SK-N-SH treated with all-trans-retinoic acid at 6 μM for 48 hours (cell line): ENCODE data around the gene CPNE7.

Experiments
- ATAC-seq: fragments of 200-7000 bp; cut with Tn5 transposase; 3 replicates; pipeline ENCODE4 v1.9.1; 2020; ENCODE audit warnings: mild to moderate bottlenecking, moderate library complexity
- ARNTL ChIP-seq: fragments of 450-650 bp; formaldehyde crosslinking; IDR thresholded peaks from 2 replicates; pipeline ENCODE4 v1.5.0; 2020; ENCODE audit warnings: low read depth, mild to moderate bottlenecking, moderate library complexity, borderline replicate concordance
- BACH2 ChIP-seq: fragments of 250-450 bp; sonication (Bioruptor Pico); IDR thresholded peaks from 2 replicates; pipeline ENCODE4 v1.9.0; 2021; ENCODE audit warnings: mild to moderate bottlenecking, borderline replicate concordance
- CSDC2 ChIP-seq: fragments of 250-450 bp; sonication (Bioruptor Pico); IDR thresholded peaks from 2 replicates; pipeline ENCODE4 v1.5.0; 2020; ENCODE audit warnings: mild to moderate bottlenecking, moderate library complexity
- ESRRG ChIP-seq: fragments of 250-450 bp; sonication (Bioruptor Pico); IDR thresholded peaks from 2 replicates; pipeline ENCODE4 v1.6.1; 2021; ENCODE audit warnings: mild to moderate bottlenecking
- ISL1 ChIP-seq: fragments of 250-450 bp; sonication (Bioruptor Pico); IDR thresholded peaks from 2 replicates; pipeline ENCODE4 v2.1.2; 2022; ENCODE audit warnings: mild to moderate bottlenecking, moderate library complexity
- POU6F1 ChIP-seq: fragments of 250-450 bp; sonication (Bioruptor Pico); IDR thresholded peaks from 2 replicates; pipeline ENCODE4 v1.8.0; 2021; ENCODE audit warnings: low read depth, mild to moderate bottlenecking, moderate library complexity, borderline replicate concordance
- RARB ChIP-seq: fragments of 250-450 bp; sonication (Bioruptor Pico); IDR thresholded peaks from 2 replicates; pipeline ENCODE4 v1.8.0; 2021; ENCODE audit warnings: mild to moderate bottlenecking, moderate library complexity
- SNAI2 ChIP-seq: fragments of 250-450 bp; sonication (Bioruptor Pico); IDR thresholded peaks from 2 replicates; pipeline ENCODE4 v1.5.0; 2020; ENCODE audit warnings: mild to moderate bottlenecking, moderate library complexity
- TCF4 ChIP-seq: fragments of 250-450 bp; sonication (Bioruptor Pico); IDR thresholded peaks from 2 replicates; pipeline ENCODE4 v1.8.0; 2021; ENCODE audit warnings: mild to moderate bottlenecking, moderate library complexity, borderline replicate concordance
- TOX ChIP-seq: fragments of 250-450 bp; sonication (Bioruptor Pico); IDR thresholded peaks from 2 replicates; pipeline ENCODE4 v1.8.0; 2021; ENCODE audit warnings: mild to moderate bottlenecking, moderate library complexity, borderline replicate concordance
- ZC3H10 ChIP-seq: fragments of 250-450 bp; sonication (Bioruptor Pico); IDR thresholded peaks from 2 replicates; pipeline ENCODE4 v1.5.1; 2021; ENCODE audit warnings: mild to moderate bottlenecking, moderate library complexity
- ZFP3 ChIP-seq: fragments of 250-450 bp; sonication (Bioruptor Pico); IDR thresholded peaks from 2 replicates; pipeline ENCODE4 v1.5.0; 2020; ENCODE audit warnings: mild to moderate bottlenecking, moderate library complexity
- ZFP30 ChIP-seq: fragments of 450-650 bp; formaldehyde crosslinking; IDR thresholded peaks from 2 replicates; pipeline ENCODE4 v1.5.0; 2022; ENCODE audit warnings: mild to moderate bottlenecking, moderate library complexity
- ZNF565 ChIP-seq: fragments of 450-650 bp; formaldehyde crosslinking; conservative IDR thresholded peaks from 2 replicates; pipeline ENCODE4 v1.5.0; 2020; ENCODE audit warnings: low read depth, mild to moderate bottlenecking, moderate library complexity
- ZNF70 ChIP-seq: fragments of 450-650 bp; formaldehyde crosslinking; IDR thresholded peaks from 2 replicates; pipeline ENCODE4 v1.5.0; 2020; ENCODE audit warnings: mild to moderate bottlenecking, moderate library complexity
- ZNF8 ChIP-seq: fragments of 450-650 bp; formaldehyde crosslinking; IDR thresholded peaks from 2 replicates; pipeline ENCODE4 v1.5.0; 2020; ENCODE audit warnings: mild to moderate bottlenecking, moderate library complexity
- TF ChIP-seq, protein P1 (sequence below): fragments of 250-450 bp; sonication (Bioruptor Pico); IDR thresholded peaks from 2 replicates; pipeline ENCODE4 v1.5.1; 2020; ENCODE audit warnings: low read depth, mild to moderate bottlenecking, moderate library complexity
- TF ChIP-seq, protein P2 (sequence below): fragments of 250-450 bp; sonication (Bioruptor Pico); IDR thresholded peaks from 2 replicates; pipeline ENCODE4 v1.8.0; 2020; ENCODE audit warnings: mild to moderate bottlenecking, moderate library complexity, borderline replicate concordance
- TF ChIP-seq, protein P3 (sequence below): fragments of 250-450 bp; sonication (Bioruptor Pico); IDR thresholded peaks from 2 replicates; pipeline ENCODE4 v1.5.1; 2021; ENCODE audit warnings: mild to moderate bottlenecking, moderate library complexity

CPNE7 gene

DNA sequence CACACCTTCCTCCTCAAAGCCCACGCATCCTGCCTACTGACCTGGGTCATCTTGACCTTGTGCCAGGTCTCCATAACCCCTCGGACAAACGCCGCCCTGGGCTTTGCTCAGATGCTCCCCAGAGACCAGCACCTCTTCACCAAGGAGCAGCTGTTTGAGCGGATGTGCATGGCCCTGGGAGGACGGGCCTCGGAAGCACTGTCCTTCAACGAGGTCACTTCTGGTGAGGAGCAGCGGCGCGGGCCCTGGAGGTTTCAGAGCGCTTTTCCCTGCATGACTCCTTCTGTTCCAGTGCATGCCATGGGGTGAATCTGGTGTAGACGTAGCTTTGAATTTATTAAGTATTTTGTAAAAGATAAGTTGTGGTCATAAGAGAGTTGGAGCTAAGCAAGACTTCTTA, 22.6 kb upstream of the CPNE7 start:
- no peak for ATAC-seq

GRCh38 chr16:89553733-89554132, 21.8 kb upstream of the CPNE7 start:
- ATAC-seq: no peak
- TF ChIP-seq, protein P1, sequence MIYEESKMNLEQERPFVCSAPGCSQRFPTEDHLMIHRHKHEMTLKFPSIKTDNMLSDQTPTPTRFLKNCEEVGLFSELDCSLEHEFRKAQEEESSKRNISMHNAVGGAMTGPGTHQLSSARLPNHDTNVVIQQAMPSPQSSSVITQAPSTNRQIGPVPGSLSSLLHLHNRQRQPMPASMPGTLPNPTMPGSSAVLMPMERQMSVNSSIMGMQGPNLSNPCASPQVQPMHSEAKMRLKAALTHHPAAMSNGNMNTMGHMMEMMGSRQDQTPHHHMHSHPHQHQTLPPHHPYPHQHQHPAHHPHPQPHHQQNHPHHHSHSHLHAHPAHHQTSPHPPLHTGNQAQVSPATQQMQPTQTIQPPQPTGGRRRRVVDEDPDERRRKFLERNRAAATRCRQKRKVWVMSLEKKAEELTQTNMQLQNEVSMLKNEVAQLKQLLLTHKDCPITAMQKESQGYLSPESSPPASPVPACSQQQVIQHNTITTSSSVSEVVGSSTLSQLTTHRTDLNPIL (CRISPR knock-in tag): no peak
- TF ChIP-seq ZNF70 (CRISPR knock-in tag) (no peak), ZFP30 (CRISPR knock-in tag) (no peak), ZC3H10 (CRISPR knock-in tag) (no peak), ISL1 (CRISPR knock-in tag) (no peak), CSDC2 (CRISPR knock-in tag) (no peak), ESRRG (CRISPR knock-in tag) (no peak), ZNF8 (CRISPR knock-in tag) (no peak), SNAI2 (no peak), ZFP3 (no peak), ZNF565 (CRISPR knock-in tag) (no peak), BACH2 (CRISPR knock-in tag) (no peak), RARB (CRISPR knock-in tag) (no peak), POU6F1 (CRISPR knock-in tag) (no peak), TCF4 (no peak)
- TF ChIP-seq, protein P2, sequence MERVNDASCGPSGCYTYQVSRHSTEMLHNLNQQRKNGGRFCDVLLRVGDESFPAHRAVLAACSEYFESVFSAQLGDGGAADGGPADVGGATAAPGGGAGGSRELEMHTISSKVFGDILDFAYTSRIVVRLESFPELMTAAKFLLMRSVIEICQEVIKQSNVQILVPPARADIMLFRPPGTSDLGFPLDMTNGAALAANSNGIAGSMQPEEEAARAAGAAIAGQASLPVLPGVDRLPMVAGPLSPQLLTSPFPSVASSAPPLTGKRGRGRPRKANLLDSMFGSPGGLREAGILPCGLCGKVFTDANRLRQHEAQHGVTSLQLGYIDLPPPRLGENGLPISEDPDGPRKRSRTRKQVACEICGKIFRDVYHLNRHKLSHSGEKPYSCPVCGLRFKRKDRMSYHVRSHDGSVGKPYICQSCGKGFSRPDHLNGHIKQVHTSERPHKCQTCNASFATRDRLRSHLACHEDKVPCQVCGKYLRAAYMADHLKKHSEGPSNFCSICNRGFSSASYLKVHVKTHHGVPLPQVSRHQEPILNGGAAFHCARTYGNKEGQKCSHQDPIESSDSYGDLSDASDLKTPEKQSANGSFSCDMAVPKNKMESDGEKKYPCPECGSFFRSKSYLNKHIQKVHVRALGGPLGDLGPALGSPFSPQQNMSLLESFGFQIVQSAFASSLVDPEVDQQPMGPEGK: no peak
- TF ChIP-seq, protein P3, sequence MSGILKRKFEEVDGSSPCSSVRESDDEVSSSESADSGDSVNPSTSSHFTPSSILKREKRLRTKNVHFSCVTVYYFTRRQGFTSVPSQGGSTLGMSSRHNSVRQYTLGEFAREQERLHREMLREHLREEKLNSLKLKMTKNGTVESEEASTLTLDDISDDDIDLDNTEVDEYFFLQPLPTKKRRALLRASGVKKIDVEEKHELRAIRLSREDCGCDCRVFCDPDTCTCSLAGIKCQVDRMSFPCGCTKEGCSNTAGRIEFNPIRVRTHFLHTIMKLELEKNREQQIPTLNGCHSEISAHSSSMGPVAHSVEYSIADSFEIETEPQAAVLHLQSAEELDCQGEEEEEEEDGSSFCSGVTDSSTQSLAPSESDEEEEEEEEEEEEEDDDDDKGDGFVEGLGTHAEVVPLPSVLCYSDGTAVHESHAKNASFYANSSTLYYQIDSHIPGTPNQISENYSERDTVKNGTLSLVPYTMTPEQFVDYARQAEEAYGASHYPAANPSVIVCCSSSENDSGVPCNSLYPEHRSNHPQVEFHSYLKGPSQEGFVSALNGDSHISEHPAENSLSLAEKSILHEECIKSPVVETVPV (CRISPR knock-in tag): no peak

More for the DNA sequence above, 22.6 kb upstream of the CPNE7 start:
- TF ChIP-seq ZNF565 (CRISPR knock-in tag) (no peak), ZNF70 (CRISPR knock-in tag) (no peak), SNAI2 (no peak), ZFP3 (no peak), TOX (CRISPR knock-in tag) (no peak), BACH2 (CRISPR knock-in tag) (no peak), RARB (CRISPR knock-in tag) (no peak), CSDC2 (CRISPR knock-in tag) (no peak), POU6F1 (CRISPR knock-in tag) (no peak), ARNTL (no peak), ISL1 (CRISPR knock-in tag) (no peak)
- TF ChIP-seq, protein P2: no peak
- TF ChIP-seq, protein P1 (CRISPR knock-in tag): no peak
- TF ChIP-seq, protein P3 (CRISPR knock-in tag): no peak
